GM19468 (cell line): ENCODE results near the gene GLOD4.
"Not testable (repeated sequence)": the region's sequence is repeated elsewhere in the genome, so short reads cannot be mapped to it uniquely, and the experiment has no call there.

Experiments used
- ATAC-seq: cut with Tn5 transposase; IDR thresholded peaks from one replicate; pipeline ENCODE4 v1.9.1; 2021; ENCODE audit warnings: mild to moderate bottlenecking, moderate library complexity, moderate number of reproducible peaks; ENCODE audit not compliant: unreplicated experiment; ENCODE audit errors: extremely low read depth

The GLOD4 gene, protein sequence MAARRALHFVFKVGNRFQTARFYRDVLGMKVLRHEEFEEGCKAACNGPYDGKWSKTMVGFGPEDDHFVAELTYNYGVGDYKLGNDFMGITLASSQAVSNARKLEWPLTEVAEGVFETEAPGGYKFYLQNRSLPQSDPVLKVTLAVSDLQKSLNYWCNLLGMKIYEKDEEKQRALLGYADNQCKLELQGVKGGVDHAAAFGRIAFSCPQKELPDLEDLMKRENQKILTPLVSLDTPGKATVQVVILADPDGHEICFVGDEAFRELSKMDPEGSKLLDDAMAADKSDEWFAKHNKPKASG

DNA sequence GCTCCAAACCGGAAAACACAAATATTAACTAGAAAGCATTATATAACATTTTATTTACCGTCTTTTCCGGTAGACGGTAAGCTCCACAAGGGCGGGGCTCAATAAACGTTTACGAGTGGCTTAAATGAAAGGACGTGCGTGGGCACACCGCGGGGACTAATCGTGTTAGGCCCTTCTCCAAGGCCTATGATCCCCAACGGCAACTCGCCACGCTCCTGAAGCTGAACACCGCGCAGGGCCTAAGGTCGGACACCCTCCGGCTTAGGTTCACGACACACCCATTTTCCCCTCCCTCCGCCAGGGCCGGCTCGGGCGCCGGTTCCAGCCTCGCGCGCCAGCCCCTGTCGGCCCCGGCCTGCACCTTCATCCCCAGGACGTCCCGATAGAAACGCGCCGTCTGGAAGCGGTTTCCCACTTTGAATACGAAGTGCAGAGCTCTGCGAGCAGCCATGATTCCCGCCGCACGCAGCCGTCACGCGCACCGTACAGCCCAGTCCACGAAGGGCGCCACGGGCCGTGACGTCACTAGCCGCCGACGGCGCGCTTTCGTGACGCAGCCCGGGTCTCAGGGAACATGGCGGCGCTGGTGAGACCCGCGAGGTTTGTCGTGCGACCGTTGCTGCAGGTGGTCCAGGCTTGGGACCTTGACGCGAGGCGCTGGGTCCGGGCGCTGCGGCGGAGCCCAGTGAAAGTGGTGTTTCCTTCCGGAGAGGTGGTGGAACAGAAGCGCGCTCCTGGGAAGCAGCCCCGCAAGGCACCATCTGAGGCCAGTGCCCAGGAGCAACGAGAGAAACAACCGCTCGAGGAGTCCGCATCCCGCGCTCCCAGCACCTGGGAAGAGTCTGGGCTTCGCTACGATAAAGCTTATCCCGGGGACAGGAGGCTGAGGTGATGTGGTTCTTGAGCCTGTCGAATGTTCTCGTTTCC, at the start of gene GLOD4, which contains the start of gene MRM3:
GLOD4 (minus strand) TSS at position 476 of the 927 bp plus-strand sequence; CDS start at position 451, 25 bp downstream.
MRM3 (plus strand) TSS at position 549 of the 927 bp plus-strand sequence; CDS start at position 575, 26 bp downstream.
- peak; percentile 29 for ATAC-seq

DNA sequence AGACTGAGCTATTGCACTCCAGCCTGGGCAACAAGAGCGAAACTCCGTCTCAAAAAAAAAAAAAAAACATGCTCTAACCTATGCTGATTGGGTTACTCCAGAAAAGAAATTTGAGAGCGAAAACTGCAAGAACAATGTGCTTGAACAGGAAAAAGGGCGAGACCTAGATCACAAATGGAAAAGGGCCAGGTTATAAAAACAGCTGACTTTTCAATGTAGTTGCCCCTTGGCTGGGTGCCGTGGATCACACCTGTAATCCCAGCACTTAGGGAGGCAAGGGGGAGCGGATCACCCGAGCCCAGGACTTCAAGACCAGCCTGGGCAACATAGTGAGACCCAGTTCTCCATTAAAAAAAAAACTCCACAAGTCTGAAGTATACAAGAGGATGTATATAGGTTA, 48.9 kb upstream of the GLOD4 start:
- ATAC-seq, result no peak

DNA sequence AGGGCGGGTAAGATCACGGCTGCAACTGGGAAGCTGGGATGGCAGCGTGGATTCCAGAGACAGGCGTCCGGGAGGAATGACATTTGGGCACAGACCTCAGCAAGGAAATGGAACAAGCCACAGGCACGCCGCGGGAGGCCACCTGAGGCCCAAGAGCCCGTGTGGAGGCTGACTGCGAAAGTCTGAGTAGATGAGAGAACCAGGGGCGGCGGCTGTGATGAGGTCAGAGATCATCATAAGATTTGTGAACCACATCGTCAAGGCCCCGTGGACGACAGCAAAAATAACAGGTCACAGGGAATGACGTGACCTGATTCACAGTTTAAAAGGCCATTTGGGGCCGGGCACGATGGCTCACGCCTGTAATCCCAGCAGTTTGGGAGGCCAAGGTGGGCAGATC, 48.3 kb upstream of the GLOD4 start:
- ATAC-seq, result no peak

DNA sequence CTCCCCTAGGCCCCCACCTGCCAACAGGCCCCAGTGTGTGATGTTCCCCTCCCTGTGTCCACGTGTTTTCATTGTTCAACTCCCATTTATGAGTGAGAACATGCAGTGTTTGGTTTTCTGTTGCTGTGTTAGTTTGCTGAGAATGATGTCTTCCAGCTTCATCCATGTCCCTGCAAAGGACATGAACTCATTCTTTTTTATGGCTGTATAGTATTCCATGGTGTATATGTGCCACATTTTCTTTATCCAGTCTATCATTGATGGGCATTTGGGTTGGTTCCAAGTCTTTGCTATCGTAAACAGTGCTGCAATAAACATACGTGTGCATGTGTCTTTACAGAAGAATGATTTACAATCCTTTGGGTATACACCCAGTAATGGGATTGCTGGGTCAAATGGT, 47.5 kb upstream of the GLOD4 start:
- ATAC-seq, result not testable (repeated sequence)

DNA sequence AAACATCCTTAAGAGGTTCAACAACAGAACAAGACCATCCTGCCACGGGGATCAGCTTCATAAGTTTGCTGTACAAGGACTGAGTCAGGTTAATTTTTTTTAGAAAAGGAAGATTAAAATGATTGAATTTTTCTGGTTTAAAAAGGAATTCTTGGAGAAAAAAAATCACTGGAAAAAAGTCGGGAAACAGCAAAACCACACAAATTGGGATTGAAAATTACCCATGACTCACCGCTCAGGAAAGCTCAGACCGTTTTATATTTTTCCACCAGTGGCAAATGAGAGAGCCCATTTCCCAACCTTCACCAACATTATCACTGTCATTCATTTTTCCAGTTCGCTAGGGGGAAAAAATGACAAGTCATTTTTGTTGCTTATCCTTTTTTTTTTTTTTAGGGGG, 46.7 kb upstream of the GLOD4 start:
- no peak for ATAC-seq

DNA sequence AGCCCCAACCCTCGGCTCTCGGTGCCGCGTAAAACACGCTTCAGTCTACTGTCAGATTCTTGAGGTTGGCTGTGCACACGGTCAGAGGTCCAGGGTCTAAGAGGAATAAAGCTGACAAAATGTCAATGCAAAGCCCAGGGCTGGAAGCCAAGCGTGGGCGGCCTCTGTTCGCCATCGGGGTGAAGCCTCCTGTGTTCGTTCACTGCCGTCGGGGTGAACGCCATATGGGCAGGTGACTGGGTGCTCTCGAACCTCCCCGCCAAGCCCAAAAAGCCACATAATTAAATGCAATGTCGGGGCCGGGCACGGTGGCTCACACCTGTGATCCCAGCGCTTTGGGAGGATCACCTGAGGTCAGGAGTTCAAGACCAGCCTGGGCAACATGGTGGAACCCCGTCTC, 44.7 kb upstream of the GLOD4 start:
- ATAC-seq, result no peak

DNA sequence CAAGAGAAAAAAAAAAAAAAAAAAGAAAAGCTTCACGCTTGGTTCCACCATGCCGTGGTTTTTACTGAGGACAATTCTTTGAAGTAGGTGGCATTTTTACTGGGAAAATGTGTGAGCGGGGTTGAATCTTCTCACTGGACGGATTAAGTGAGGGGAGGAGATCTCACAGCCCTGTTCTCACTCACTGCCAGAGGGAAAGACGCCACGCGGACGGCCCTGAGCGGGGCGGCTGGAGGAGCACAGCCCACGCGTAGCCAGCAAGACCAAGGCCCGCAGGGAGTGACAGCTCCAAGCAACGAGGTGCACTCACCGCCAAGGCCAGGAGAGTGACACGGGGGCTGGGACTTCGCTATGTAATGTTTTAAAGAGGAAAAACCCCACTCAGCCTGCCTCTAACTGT, 43.1 kb upstream of the GLOD4 start:
- no peak for ATAC-seq

DNA sequence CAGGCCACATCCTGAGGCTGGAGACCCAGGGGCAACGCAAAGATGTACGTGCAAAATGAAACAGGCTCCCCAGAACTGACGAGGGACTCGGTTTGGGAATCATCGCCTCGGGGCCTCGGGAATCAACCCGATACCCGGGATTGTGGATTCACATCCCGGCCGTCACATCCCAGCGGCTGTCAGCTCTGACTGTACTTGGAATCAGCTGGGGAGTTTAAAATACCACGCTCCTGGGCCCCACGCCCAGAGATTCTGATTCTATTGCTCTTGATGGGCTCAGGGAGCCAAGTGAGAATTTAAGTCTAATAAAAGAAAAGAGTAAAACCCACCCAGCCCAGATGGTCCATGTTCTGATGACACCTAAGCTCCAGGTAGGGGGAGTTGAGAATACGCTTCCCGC, 42.3 kb upstream of the GLOD4 start:
- ATAC-seq, result no peak

DNA sequence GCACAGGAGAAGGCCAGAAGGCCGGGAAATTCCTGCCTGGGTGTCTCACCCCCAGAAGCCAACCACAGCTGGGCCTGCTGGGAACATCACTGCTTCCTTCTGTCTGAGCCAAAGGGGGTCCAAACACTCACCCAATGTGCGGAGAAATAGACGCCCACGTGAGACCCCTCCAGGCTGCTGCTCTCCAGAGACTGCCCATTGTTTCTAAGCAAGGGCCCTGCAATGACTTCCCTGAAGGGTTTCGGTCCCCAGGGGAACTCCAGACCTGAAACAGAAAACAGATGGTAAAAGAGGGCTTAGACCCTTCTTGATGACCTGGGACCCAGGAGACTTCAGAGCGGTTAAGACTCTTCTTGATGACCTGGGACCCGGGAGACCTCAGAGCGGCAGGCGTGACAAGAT, 41.4 kb upstream of the GLOD4 start:
- no peak for ATAC-seq

DNA sequence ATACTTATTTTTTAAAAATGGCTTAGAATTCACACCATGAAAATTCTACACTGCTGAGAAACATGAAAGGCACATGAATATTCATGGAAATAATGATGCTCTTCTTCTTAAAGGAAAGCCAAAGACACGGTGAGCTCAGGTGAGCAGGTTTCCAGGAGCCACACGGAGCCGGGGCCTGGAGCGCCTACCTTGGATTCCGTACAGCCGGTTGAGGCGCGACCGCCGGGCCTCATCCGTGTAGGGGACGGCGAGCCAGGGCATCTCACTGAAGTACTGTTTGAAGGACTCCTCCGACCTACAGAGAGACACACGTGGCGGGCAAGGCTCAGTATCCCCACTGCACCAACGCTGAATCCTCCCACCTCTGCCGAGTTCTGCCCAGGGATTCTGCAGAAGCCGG, 37.2 kb upstream of the GLOD4 start:
- no peak for ATAC-seq

DNA sequence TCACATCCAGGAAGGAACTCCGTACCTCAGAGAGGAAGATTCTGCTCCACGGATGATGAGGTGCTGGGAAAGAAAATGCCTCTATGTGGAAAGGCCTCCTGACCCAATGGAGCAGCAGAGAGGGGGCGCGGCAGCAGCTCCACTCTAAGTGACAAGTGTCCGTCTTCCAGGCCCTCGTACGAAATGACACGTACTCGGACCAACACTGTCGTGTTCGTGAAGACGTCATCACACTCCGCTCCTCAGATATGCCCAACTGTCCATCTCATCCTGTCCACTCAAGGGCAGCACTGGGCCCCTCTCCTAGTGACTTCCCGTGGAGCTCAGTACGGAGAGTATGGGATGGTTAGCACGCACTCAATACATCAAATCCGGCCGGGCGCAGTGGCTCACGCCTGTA, 32.3 kb upstream of the GLOD4 start:
- no peak for ATAC-seq

DNA sequence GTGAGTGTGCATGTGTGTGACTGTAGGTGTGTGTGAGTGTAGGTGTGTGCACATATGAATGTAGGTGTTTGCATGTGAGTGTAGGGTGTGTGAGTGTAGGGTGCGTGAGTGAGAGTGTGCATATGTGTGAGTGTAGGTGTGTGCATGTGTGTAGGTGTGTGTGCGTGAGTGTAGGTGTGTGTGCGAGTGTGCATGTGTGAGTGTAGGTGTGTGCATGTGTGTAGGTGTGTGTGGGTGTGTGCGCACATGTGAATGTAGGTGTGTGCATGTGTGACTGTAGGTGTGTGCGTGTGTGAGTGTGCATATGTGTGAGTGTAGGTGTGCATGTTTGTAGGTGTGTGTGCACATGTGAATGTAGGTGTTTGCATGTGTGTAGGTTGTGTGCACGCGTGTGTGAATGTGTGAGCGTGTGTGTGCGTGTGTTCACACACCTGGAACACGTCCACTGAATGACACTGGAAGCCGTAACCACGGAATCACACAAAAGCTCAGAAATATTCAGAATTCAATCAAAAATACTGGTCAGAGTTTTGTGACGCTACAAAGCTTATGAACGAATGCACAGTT, 30.6 kb upstream of the GLOD4 start:
- no peak for ATAC-seq

DNA sequence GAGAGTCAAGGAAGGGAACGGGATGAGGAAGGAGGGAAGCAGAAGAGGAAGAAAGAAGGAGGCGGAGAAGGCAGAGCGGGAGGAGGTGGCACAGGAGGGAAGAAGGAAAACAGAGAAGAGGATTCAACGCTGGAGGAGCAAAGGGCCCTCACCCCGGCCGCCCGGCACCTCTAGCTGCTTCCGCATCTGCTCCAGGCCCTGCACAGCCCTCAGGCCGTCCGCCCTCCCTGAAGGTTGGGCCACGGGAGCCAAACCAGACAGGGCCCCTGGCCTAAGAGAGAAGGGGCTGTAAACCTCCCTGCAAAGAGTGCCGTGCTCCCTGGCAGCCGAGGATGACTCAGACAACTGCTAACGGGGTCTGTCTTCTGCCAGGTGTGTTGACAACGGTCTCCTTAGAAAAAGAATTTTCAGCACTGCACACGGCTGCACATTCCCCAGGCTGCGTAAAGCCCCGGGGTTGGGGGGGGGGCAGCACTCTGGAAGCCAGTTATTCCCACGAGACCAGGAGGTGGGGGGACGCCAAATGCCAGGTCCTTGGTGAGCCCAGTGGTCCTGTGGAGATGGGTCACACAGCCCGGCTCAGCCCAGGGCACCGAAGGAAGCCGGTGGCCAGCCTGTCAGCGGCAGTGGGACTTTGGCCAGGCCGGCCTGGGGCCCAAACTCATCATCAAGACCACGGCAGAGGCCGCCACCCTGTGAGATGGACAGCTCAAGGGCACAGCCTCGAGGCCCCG, 29.1 kb upstream of the GLOD4 start:
- no peak for ATAC-seq

DNA sequence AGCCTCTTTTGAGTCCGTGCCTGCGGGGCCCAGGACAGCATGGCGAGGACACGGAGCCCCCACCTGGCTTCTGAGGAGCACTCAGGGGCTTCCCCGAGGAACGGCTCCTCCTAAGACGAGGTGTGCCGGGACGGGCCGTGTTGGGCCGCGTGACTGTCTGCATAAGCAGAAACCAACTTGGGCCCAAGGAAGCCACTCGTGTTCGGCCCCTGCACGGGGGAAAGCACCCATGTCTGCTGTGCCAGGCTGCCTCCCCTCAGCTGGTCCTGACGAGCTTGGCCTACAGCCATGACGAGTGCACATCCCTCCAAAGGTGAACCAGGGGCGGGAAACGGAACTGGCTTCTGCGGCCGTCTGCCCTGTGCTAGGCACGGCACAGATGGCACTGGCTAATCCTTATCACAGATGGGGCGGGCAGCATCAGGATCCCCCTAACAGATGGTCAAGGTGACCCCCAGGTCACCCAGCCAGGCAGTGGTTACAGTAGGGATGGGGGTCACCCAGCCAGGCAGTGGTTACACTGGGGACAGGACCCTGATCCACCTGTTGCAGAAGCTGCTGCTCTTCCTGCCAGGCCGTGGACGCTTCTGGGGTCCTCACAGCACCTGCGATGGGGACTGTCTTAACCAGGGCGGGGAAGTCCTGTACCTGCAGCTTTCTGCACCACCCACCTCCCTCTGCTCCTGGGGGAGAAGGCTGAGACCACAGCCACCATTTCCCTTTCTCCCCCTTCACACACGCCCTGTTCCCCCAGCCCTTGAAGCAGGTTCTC, 25.6 kb upstream of the GLOD4 start:
- no peak for ATAC-seq

DNA sequence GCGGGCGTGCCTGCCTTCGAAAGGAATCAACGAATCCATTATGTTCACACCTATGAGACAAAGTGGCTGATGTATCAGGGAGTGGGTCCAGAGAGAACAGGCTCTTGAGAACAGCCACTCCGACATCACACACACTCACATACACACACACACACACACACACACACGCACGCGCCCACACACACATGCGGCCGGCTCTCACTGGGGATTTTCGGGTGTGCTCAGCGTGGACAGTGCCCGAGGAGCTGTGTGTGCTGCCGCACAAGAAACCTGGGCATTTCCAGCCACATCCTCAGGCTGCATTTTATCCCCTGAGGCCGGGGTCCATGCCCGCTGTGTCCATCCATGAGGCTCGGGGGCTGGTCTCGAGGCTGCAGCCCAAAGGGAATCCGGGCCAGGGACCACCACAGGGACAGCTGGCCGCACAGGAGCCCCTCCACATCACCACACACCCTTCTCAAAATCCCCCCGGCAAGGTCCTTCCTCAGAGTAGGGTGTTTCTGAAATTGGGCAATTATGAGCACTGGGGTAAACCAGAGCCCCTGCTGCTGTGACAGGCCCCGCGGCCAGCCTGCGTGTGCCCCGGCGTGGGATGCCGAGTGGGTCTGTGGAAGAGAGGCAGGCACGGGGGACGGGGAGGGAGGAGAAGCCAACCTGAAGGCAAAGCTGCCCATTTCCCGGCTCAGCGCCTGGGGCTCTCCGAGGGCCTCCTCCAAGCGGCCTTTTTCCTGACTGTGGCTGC, 24.9 kb upstream of the GLOD4 start:
- ATAC-seq, result no peak

DNA sequence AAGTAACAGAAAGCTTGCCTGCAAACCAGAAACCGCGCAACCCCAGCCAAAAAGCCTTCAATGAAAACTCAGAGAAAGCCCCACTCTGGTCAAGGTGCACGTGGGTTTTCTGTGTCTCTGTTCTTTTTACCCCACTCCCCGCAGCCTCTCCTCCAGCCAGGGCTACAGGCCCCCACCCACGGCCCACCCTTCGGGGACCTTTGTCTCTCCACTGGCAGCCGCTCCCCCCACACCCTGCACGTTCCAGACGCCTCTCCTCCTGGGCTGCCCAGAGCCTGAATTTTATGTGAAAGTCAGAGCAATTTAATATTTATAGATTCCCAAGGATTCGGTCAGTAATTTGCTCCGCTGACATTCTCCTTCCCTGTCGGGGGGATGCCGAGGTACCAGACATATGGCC, 24.3 kb upstream of the GLOD4 start:
- ATAC-seq, result no peak

DNA sequence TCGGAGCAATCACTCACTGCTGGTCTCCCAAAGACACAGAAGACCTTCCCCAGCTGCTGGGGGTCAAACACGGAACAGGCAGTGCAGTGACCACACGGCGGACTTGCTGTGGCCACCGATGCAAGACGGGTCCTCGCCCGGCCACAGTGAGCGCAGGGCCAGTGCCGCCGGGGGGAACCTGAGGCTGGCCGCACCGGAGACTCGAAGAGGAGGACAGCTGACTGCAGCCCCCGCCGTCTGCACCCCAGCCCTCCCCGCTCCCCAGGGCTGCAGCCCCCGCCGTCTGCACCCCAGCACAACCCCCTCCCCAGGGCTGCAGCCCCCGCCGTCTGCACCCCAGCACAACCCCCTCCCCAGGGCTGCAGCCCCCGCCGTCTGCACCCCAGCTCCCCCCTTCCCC, 23.8 kb upstream of the GLOD4 start:
- not testable (repeated sequence) for ATAC-seq

DNA sequence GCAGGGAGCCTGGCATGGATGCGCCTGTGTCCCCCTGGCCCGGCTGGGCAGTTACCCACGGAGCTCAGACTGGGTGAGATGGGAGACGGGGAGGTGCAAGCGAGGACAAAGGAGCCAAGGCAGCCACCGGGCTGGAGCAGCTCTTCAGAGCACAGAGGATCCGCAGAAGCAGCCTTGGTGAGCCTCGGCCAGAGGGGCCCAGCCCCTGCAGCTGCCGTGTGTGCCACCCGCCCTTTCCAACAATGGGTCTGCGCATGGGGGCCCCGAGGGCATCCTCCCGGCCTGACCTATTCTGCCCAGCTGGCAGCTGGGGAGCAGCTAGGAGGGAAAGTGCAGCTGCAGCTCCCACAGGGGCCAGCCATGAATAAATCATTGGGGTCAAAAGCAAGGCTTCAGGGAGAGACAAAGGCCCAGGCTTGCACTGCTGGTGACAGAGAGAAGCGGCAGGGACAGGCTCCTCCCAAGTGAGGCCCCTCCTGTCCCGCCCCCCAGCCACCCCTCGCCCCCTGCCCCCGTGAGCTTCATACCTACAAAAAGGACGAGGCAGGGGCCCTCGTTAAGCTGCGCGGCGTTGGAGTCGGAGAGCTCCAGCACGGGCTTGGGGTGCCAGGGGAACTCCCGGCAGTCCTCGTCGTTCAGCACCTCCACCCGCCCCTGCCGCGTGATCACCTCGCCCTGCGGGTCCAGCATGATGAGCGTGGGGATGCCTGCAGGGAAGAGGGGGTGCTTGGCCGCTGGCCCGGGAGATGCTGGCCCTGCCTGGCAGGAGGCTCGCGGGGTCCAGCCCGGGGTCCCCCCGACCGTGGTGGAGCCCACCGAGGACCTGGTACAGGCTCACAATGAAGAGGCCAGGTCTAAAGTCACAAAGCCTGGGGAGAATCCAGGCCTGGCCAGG, 22.7 kb upstream of the GLOD4 start:
- no peak for ATAC-seq
